Astrocyte (in vitro differentiated cells and primary cell): ENCODE results near the gene CYBRD1.
"Not testable (repeated sequence)": the region's sequence is repeated elsewhere in the genome, so short reads cannot be mapped to it uniquely, and the experiment has no call there.

Source experiments
- EZH2 ChIP-seq: IDR thresholded peaks from 2 replicates; pipeline ENCODE4 v1.6.1; 2012; ENCODE audit warnings: mild to moderate bottlenecking, low read length, inconsistent platforms; ENCODE audit not compliant: insufficient read depth
- TF ChIP-seq, protein P1 (sequence below): IDR thresholded peaks from 2 replicates; pipeline ENCODE4 v1.5.1; 2011; ENCODE audit warnings: low read depth, mild to moderate bottlenecking, inconsistent platforms, low read length, moderate library complexity; ENCODE audit not compliant: insufficient read depth

DNA sequence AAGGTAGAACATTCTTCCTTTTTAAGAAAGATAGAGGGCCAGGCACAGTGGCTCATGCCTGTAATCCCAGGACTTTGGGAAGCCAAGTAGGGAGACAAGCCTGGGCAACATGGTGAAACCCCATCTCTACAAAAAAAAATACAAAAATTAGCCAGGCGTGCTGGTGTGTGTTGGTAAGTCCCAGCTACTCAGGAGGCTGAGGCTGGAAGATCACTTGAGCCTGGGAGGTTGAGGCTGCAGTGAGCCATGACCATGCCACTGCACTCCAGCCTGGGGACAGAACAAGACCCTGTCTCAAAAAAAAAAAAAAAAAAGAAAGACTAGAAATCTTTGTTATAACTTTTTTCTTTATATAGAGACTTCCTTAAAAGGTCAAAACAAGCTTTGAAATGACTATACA is 8.6 kb downstream of the CYBRD1 start:
- TF ChIP-seq, protein P1, sequence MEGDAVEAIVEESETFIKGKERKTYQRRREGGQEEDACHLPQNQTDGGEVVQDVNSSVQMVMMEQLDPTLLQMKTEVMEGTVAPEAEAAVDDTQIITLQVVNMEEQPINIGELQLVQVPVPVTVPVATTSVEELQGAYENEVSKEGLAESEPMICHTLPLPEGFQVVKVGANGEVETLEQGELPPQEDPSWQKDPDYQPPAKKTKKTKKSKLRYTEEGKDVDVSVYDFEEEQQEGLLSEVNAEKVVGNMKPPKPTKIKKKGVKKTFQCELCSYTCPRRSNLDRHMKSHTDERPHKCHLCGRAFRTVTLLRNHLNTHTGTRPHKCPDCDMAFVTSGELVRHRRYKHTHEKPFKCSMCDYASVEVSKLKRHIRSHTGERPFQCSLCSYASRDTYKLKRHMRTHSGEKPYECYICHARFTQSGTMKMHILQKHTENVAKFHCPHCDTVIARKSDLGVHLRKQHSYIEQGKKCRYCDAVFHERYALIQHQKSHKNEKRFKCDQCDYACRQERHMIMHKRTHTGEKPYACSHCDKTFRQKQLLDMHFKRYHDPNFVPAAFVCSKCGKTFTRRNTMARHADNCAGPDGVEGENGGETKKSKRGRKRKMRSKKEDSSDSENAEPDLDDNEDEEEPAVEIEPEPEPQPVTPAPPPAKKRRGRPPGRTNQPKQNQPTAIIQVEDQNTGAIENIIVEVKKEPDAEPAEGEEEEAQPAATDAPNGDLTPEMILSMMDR, result not testable (repeated sequence)
- not testable (repeated sequence) for TF ChIP-seq EZH2
